Measurements from ENCODE around the gene AGA.

AGA gene

GRCh38 chr4:177385576-177386277, 56.5 kb downstream of the AGA start:
- no peak for DNase-seq

- no peak for DNase-seq
Measured at GRCh38 chr4:177384856-177385397, 57.3 kb downstream of the AGA start.

DNA sequence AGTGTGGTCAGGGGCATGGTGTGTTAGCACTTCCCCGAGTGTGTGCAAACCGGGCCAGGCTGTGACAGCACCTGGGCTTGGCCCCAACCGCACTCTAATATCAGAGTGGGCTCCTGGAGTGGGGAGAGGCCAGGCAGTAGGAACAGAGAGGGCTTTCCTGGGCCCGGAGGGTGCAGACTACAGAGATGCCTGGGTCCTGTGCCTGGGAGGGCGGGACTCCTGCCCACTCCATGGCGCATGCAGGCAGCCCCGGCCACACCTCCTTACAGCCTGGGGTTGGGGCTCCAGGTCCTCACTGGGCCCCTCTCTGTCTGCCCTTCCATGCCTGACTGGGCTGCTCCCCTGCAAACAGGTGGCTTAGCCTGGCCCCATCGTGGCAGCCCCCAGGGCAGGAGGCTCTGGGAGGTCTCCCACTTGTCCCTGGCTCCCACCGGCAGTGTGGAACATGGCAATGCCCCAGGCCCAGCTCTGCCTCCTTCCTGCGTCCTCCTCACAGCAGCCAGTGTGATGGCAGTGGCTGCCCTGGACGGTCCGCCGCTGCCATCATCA, 60.4 kb downstream of the AGA start:
- DNase-seq, result no peak

Measured in DMS153 (cell line).